DOHH2 (cell line): Measurements from ENCODE around the gene SLC16A10.

Source experiments
- H3F3A ChIP-seq: fragments of 200-600 bp; sonication (generic), shearing (Covaris generic); 2 replicates; pipeline ENCODE4 v1.6.0; 2016; ENCODE audit warnings: antibody characterized with exemption, mild to moderate bottlenecking; ENCODE audit not compliant: control insufficient read depth, insufficient read depth
- H3K27ac ChIP-seq: fragments of 200-600 bp; sonication (generic); 2 replicates; pipeline ENCODE4 v1.5.1; 2014; ENCODE audit warnings: low read depth, mild to moderate bottlenecking, low read length, moderate library complexity
- H3K27me3 ChIP-seq: fragments of 200-600 bp; sonication (generic); 2 replicates; pipeline ENCODE4 v1.6.1; 2014; ENCODE audit warnings: mild to moderate bottlenecking, low read length, mixed read lengths; ENCODE audit not compliant: control insufficient read depth
- H3K36me3 ChIP-seq: fragments of 200-600 bp; sonication (generic); 2 replicates; pipeline ENCODE4 v1.6.1; 2014; ENCODE audit warnings: mild to moderate bottlenecking, low read length, moderate library complexity, mixed read lengths; ENCODE audit not compliant: control insufficient read depth
- H3K4me1 ChIP-seq: fragments of 200-600 bp; sonication (generic); 2 replicates; pipeline ENCODE4 v1.6.1; 2014; ENCODE audit warnings: mild to moderate bottlenecking, low read length, mixed read lengths; ENCODE audit not compliant: control insufficient read depth
- H3K4me2 ChIP-seq: fragments of 200-600 bp; sonication (generic); 2 replicates; pipeline ENCODE4 v1.6.0; 2014; ENCODE audit warnings: mild to moderate bottlenecking, low read length, moderate library complexity
- H3K4me3 ChIP-seq: fragments of 200-600 bp; sonication (generic); 2 replicates; pipeline ENCODE4 v1.5.1; 2014; ENCODE audit warnings: mild to moderate bottlenecking, low read length, mixed read lengths
- H3K79me2 ChIP-seq: fragments of 200-600 bp; sonication (generic); 2 replicates; pipeline ENCODE4 v1.6.1; 2014; ENCODE audit warnings: mild to moderate bottlenecking, low read length, mixed read lengths; ENCODE audit not compliant: control insufficient read depth
- H3K9me2 ChIP-seq: fragments of 200-600 bp; sonication (generic); replicated peaks from 2 replicates; pipeline ENCODE4 v1.6.1; 2014; ENCODE audit warnings: mild to moderate bottlenecking, low read length, mixed read lengths; ENCODE audit not compliant: control insufficient read depth
- H3K9me3 ChIP-seq: fragments of 200-600 bp; sonication (generic); 2 replicates; pipeline ENCODE4 v1.6.1; 2014; ENCODE audit warnings: antibody characterized with exemption, low read length, mixed read lengths; ENCODE audit not compliant: control insufficient read depth, insufficient read depth
- H4K20me1 ChIP-seq: fragments of 200-600 bp; sonication (generic); 2 replicates; pipeline ENCODE4 v1.6.0; 2014; ENCODE audit warnings: low read depth, mild to moderate bottlenecking, antibody characterized with exemption, low read length, moderate library complexity; ENCODE audit not compliant: control insufficient read depth, insufficient read depth
- EZH2phosphoT487 ChIP-seq: fragments of 200-600 bp; sonication (generic); IDR thresholded peaks from 2 replicates; pipeline ENCODE4 v1.6.1; 2017; ENCODE audit warnings: borderline replicate concordance, mild to moderate bottlenecking, antibody characterized with exemption, low read length, moderate library complexity, mixed read lengths
- TF ChIP-seq, protein P1 (sequence below): fragments of 200-600 bp; sonication (generic); IDR thresholded peaks from one replicate; pipeline ENCODE4 v1.5.1; 2014; ENCODE audit warnings: antibody characterized with exemption, mild to moderate bottlenecking, low read depth, low read length; ENCODE audit not compliant: poor library complexity, severe bottlenecking

Gene SLC16A10

DNA sequence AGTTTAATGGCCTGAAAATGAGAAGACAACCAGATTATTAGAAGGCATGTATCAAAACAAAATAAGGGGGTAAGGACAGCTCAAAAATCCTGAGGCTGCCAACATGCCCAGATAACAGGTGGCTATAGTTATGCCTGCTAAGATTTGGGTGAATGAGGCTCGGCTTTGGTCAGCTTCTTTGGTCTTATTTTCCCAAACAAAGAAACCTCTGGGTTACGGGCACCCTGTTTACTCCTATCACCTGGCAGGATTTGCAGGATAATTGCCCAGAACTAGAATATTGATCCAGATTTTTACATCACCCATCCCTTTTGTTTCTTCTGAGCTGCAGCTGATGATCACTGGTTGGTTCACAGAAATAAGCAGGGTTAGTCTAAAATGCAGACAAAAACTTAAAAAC, 74.3 kb downstream of the SLC16A10 start:
- Histone ChIP-seq H3K4me1 (no peaks in the 10 kb centered on the region), H3K4me3 (no peak overlapping the region), H3K9me2 (no peaks in the 10 kb centered on the region), H3K4me2 (no peak overlapping the region), H4K20me1 (no peaks in the 10 kb centered on the region), H3F3A (no peaks in the 10 kb centered on the region), H3K36me3 (no peaks in the 10 kb centered on the region), H3K27me3 (no peaks in the 10 kb centered on the region; the same call in 1 of the 2 replicates), H3K27ac (no peak overlapping the region), H3K9me3 (no peaks in the 10 kb centered on the region; the same call in 1 of the 2 replicates), H3K79me2 (no peaks in the 10 kb centered on the region)
- no peak for TF ChIP-seq EZH2phosphoT487
- TF ChIP-seq, protein P1, sequence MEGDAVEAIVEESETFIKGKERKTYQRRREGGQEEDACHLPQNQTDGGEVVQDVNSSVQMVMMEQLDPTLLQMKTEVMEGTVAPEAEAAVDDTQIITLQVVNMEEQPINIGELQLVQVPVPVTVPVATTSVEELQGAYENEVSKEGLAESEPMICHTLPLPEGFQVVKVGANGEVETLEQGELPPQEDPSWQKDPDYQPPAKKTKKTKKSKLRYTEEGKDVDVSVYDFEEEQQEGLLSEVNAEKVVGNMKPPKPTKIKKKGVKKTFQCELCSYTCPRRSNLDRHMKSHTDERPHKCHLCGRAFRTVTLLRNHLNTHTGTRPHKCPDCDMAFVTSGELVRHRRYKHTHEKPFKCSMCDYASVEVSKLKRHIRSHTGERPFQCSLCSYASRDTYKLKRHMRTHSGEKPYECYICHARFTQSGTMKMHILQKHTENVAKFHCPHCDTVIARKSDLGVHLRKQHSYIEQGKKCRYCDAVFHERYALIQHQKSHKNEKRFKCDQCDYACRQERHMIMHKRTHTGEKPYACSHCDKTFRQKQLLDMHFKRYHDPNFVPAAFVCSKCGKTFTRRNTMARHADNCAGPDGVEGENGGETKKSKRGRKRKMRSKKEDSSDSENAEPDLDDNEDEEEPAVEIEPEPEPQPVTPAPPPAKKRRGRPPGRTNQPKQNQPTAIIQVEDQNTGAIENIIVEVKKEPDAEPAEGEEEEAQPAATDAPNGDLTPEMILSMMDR: no peak

DNA sequence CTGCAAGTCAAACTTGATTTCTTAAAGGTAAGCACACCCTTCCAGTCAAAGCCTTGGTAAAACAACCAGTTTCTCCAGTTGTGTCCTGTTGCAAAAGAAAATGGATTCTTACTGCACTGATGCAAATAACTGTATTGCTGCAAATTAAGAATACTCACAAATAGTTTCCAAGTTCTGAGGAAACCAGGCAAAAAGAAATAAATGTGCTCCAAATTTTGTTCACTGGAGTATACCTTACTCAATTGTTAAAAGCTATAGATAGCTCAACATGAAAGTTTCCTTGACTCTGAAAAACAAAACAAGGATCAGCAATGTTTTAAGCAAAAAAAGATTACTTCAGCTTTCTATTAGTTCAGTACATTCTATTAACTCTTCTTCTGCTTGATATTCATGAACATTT, 75.2 kb downstream of the SLC16A10 start:
- H3K27ac ChIP-seq: no peak overlapping the region

DNA sequence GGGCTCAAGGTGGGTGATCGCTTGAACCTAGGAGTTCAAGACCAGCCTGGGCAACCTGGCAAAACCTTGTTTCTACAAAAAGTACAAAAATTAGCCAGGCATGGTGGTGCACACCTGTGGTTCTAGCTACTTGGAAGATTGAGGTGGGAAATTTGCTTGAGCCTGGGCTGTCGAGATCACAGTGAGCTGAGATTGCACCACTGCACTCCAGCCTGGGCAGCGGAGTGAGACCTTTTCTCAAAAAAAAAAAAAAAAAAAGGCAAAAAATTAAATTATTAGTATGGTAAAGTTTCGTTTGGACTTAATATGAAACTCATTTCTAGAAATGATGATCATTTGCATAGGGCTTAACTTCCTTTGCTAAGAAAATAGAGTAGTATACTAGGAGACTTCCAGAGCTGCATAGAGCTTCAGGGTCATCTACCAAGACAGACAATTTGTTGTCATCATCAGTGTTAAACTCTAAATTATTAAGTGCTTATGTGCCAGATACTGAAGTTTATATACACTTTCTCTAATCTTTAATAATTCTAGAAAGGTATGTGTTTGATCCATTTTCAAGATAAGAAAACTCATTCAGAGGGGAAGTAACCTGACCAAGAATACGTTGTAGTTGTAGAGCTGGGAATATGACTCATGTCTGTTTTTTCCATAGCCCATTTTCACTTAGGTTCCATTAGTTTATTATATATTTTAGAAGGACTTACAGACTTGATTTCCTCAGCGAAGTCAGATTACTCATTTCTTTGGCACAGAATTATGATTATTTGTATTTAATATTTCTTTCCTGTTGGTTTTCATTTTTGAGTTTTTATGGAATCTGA, 84.5 kb downstream of the SLC16A10 start:
- Histone ChIP-seq H3K27ac (no peak overlapping the region), H3K9me3 (no peaks in the 10 kb centered on the region), H3F3A (no peaks in the 10 kb centered on the region), H3K79me2 (no peaks in the 10 kb centered on the region), H3K36me3 (no peaks in the 10 kb centered on the region), H3K4me2 (no peak overlapping the region), H3K9me2 (no peaks in the 10 kb centered on the region), H3K4me1 (peaks cover 3% of the 10 kb centered on the region; the same call in 1 of the 2 replicates), H4K20me1 (no peaks in the 10 kb centered on the region), H3K4me3 (no peak overlapping the region), H3K27me3 (peaks cover 3% of the 10 kb centered on the region; the same call in 1 of the 2 replicates)
- TF ChIP-seq EZH2phosphoT487: no peak
- TF ChIP-seq, protein P1: no peak

More for the DNA sequence above, 75.2 kb downstream of the SLC16A10 start:
- Histone ChIP-seq H3K4me3 (no peak overlapping the region), H3K79me2 (no peaks in the 10 kb centered on the region), H4K20me1 (no peaks in the 10 kb centered on the region), H3K27me3 (no peaks in the 10 kb centered on the region; the same call in 1 of the 2 replicates), H3F3A (no peaks in the 10 kb centered on the region), H3K4me1 (no peaks in the 10 kb centered on the region), H3K9me3 (no peaks in the 10 kb centered on the region; the same call in 1 of the 2 replicates), H3K36me3 (no peaks in the 10 kb centered on the region), H3K9me2 (no peaks in the 10 kb centered on the region), H3K4me2 (no peak overlapping the region)
- TF ChIP-seq EZH2phosphoT487: no peak
- TF ChIP-seq, protein P1: no peak
